ENCODE measurements around the gene OSBPL1A.
A peak's percentile ranks its signal among the peaks of the same experiment; 100 is the strongest.

Gene OSBPL1A

GRCh38 chr18:24138409-24138788 lies 259.2 kb downstream of the OSBPL1A start:
- DNase-seq (ENCODE audit: low read depth in 4 of 4, low spot score in 1 of 4) = no peak

DNA sequence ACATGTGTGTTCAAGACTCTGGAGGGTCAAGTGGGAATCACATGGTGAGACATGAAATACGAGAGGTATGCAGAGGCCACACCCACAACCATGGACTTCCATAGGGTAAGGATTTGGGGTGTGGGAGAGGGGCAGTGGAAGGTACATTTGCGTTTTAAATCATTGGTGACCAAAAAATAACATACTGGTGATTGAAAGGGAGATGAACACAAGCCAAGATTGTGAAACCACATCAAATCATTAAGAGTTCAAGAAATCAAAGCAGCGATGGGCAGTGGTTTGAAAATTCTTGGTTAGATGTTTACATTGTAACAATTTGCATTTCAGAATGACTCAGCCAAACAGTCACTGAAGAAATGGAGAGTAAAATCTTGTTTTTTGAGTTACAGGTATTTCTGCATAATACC lies 260.7 kb downstream of the OSBPL1A start:
- DNase-seq (ENCODE audit: low read depth in 4 of 4, low spot score in 1 of 4) = no peak

GRCh38 chr18:24130494-24130893 lies 267.1 kb downstream of the OSBPL1A start:
- no peak for DNase-seq (ENCODE audit: low read depth in 4 of 4, low spot score in 1 of 4)

GRCh38 chr18:24128700-24129099 lies 268.9 kb downstream of the OSBPL1A start:
- DNase-seq (ENCODE audit: low read depth in 4 of 4, low spot score in 1 of 4) = no peak

GRCh38 chr18:24127735-24128134 lies 269.9 kb downstream of the OSBPL1A start:
- DNase-seq (ENCODE audit: low read depth in 4 of 4, low spot score in 1 of 4) = no peak

- DNase-seq (ENCODE audit: low read depth in 4 of 4, low spot score in 1 of 4) = no peak
These were observed 271.3 kb downstream of the OSBPL1A start for GRCh38 chr18:24126155-24126961.

DNA sequence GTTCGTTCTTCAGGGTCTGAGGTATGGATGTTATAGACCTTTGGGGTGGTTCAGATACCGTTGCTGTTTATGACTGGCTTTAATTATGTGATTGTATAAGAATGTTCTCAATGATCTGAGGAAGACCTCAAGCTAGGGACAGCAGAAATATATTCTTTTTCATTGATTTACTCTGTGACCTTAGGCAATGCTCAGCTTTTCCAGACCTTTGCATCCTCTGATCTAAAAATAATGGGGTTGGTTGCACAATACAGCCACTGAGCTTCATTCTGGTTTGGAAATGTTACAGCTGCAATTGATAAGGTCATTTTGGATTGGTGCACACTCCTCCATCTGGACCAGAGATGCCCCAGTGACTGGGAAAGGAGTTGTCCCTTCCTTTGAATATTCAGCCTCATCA lies 276.0 kb downstream of the OSBPL1A start:
- DNase-seq (ENCODE audit: low read depth in 4 of 4, low spot score in 1 of 4) = no peak

GRCh38 chr18:24120676-24121075 lies 276.9 kb downstream of the OSBPL1A start:
- DNase-seq (ENCODE audit: low read depth in 4 of 4, low spot score in 1 of 4) = no peak

DNA sequence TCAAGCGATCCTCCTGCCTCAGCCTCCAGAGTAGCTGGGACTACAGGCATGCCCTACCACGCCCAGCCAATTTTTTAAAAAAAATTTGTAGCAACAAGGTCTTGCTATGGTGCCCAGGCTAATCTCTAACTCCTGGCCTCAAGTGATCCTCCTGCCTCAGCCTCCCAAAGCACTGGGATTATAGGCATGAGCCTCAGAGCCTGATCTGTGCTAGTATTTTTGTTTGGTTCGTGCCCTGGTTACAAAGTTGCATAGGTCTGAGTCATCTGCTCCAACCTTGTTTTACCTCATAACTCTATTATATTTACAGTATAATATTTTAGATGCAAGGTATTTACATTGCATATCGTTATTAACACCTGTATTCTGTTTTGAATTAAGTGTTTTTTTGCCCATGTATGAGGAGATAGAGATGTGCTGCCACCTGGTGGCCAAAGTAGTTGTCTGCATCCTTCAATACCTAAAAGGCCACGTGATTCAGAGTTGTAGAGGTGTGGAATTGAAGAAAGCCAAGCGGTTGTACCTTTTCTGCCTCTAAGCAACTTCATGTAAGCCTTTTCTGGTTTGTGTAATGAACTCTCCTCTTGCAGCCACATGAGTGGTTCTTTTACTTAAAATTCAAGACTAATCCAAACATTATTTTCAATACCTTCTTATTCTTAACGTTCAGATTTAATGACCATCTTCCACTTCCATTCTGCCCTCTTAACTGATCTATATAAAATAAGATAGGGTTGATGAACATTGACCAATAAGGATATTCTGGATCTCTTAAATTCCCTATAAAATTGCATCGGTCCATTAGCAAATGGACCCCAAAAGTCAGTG lies 278.7 kb downstream of the OSBPL1A start:
- peak; percentile 55 to 71 (median 64) for DNase-seq (ENCODE audit: low read depth in 4 of 4, low spot score in 1 of 4)

DNA sequence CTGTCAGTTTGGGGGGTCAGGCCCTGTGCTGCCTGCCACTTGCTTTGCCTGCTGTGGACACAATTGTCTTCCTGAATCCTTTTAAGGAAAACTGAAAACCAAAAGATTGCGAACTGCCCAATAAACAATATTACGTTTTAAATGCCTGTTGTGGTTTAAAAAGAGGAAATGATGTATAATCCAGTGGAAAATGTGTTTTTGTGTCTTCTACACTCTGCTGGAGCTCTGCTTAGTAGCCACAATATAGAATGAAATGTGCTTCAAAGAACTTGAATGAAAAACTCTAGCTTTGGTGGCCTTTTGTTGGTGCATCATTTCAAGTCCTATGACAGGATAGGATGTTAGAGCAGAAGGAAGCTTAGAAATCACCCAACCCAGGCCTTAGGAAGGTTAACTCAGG lies 282.0 kb downstream of the OSBPL1A start:
- DNase-seq (ENCODE audit: low read depth in 4 of 4, low spot score in 1 of 4) = no peak

GRCh38 chr18:24114924-24115549 lies 282.6 kb downstream of the OSBPL1A start:
- DNase-seq (ENCODE audit: low read depth in 4 of 4, low spot score in 1 of 4) = no peak

DNA sequence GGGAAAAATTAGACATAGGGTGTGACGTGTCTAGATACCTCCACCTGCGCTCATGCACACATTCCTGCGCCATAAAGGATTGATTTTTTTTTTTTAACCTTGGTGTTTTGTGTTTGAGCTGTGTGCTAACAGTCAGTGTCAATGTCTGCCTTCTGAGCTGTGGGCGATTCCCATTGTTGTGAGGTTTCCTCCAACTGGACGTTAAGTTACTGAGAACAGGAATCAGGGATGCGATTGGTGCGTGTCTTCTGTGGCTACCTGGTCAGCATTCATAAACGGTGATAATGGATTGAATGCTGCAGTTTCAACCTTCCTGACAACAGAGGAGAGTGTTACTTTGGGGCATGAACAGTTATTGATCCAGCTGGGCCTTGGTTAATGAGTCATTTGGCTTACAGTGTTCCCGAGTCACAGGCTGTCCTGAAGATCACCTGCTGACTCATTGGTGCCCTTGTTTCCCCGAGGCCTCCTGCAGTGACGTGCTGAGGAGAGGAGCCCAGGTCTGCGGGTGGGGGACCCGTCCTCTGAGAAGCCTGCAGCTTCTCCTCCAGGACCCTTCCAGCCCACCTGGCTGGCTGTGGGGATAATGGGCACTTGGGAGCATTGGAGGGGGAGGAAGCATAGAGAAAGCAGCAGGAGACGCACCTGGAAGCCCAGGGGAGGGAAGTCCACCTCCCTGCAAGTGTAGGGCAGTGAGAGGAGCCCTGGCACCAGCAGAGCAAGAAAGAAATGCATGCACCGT lies 284.6 kb downstream of the OSBPL1A start:
- DNase-seq (ENCODE audit: low read depth in 4 of 4, low spot score in 1 of 4) = no peak

GRCh38 chr18:24112464-24112863 lies 285.2 kb downstream of the OSBPL1A start:
- no peak for DNase-seq (ENCODE audit: low read depth in 4 of 4, low spot score in 1 of 4)

Measured in stimulated activated CD4-positive, alpha-beta T cell treated with anti-CD3 and anti-CD28 coated beads, Interleukin-1b, Interleukin-23, amount 100 ng/mL, for 24 hours (primary cell).